Measurements from ENCODE around the gene ANKRD55. TPM values are rescaled to one million over a fixed set of nuclear protein-coding genes. Genes with fewer than 3 reads are reported as not detected.

ANKRD55 gene
- total RNA-seq, 3 donors from 2014 or later (not counting 1 experiment from before 2014, with no cell fraction given) = 0.88 TPM; not detected in 2

DNA sequence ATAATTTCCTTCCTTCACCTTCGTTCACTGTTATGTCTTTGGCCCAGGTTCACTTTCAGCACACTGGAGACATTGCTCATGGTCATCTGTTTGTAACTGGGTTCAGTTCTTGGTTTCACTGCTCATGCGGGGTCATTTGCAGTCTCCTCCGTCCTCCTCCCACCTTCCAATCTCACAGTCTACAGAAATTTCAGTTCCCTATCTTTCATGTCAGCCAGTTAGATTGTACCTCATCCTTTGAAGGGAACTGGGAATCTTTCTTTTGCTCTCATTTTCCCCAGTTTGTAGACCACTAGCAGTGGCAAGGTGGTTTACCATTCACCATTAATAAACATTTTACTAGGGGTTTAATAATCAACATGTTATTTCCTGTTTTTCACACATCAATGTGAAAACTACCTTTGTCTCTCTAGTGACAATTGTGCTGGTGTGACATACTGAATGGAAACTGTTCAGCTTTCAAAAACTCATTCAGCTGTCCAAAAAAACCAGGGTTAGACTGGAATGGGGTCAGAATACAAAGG, 137.5 kb downstream of the ANKRD55 start:
- no peaks in the 10 kb centered on the region for H3K36me3 ChIP-seq (ENCODE audit: control insufficient read depth, insufficient read depth, low read length)
- intact Hi-C loops (cut with micrococcal nuclease) = no loop called here
- H3K36me3 Mint-ChIP-seq = no peaks in the 10 kb centered on the region
- H3K9me3 Mint-ChIP-seq = no peaks in the 10 kb centered on the region
- H3K4me3 Mint-ChIP-seq = no peak overlapping the region
- WGBS (ENCODE audit: insufficient coverage) = 85% methylated on average over 3 of the region's 3 CpGs
- H3K27ac ChIP-seq (ENCODE audit: low read length) = no peak overlapping the region
- peaks cover 0 to 5% of the 10 kb centered on the region in 2 donors for H3K4me1 Mint-ChIP-seq
- no peaks in the 10 kb centered on the region for H3K27me3 ChIP-seq (ENCODE audit: control insufficient read depth, insufficient read depth, low read length)
- H3K27me3 Mint-ChIP-seq (ENCODE audit: low read depth in 2 of 2) = peaks cover 0 to 3% of the 10 kb centered on the region in 2 donors
- H3K27ac Mint-ChIP-seq = no peak overlapping the region
- no peaks in the 10 kb centered on the region for H3K9me3 ChIP-seq (ENCODE audit: control insufficient read depth, insufficient read depth, low read length)
- no peaks in the 10 kb centered on the region for H3K4me1 ChIP-seq (ENCODE audit: control insufficient read depth, insufficient read depth, low read length)
- ATAC-seq = no peak
- TF ChIP-seq, protein P1, sequence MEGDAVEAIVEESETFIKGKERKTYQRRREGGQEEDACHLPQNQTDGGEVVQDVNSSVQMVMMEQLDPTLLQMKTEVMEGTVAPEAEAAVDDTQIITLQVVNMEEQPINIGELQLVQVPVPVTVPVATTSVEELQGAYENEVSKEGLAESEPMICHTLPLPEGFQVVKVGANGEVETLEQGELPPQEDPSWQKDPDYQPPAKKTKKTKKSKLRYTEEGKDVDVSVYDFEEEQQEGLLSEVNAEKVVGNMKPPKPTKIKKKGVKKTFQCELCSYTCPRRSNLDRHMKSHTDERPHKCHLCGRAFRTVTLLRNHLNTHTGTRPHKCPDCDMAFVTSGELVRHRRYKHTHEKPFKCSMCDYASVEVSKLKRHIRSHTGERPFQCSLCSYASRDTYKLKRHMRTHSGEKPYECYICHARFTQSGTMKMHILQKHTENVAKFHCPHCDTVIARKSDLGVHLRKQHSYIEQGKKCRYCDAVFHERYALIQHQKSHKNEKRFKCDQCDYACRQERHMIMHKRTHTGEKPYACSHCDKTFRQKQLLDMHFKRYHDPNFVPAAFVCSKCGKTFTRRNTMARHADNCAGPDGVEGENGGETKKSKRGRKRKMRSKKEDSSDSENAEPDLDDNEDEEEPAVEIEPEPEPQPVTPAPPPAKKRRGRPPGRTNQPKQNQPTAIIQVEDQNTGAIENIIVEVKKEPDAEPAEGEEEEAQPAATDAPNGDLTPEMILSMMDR (IDR thresholded peaks at IDR 0.05) = no peak
- DNase-seq = peak in 1 of 2 donors; percentile 22
- H3K4me3 ChIP-seq (ENCODE audit: low read length) = no peak overlapping the region

DNA sequence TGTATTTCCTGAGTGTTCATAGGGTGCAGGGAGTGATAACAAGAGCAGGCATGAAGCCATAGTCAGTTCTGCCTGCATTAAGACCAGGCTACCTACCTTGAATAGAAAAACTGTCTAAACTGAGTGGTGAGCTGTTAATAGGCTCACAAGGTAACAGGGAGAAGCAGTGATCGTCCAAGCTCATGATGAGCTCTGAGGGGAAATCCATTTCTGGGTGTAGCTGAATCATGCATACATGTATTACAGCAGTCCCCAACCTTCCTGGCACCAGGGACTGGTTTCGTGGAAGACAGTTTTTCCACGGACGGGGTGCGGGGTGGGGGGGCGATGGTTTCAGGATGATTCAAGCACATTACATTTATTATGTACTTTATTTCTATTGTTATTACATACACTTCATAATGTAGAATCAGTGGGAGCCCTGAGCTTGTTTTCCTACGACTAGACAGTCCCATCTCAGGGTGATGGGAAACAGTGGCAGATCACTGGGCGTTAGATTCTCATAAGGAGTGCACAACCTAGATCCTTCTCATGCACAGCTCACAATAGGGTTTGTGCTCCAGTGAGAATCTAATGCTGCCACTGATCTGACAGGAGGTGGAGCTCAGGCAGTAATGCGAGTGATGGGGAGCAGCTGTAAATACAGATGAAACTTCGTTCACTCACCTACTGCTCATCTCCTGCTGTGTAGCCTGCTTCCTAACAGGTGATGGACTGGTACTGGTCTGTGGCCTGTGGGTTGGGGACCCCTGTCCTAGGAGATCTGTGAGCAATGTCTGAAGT, 138.4 kb downstream of the ANKRD55 start:
- Histone ChIP-seq H3K27ac (ENCODE audit: low read length) (no peak overlapping the region), H3K27me3 (ENCODE audit: control insufficient read depth, insufficient read depth, low read length) (no peaks in the 10 kb centered on the region), H3K4me1 (ENCODE audit: control insufficient read depth, insufficient read depth, low read length) (no peaks in the 10 kb centered on the region), H3K9me3 (ENCODE audit: control insufficient read depth, insufficient read depth, low read length) (no peaks in the 10 kb centered on the region), H3K36me3 (ENCODE audit: control insufficient read depth, insufficient read depth, low read length) (no peaks in the 10 kb centered on the region), H3K4me3 (ENCODE audit: low read length) (no peak overlapping the region)
- Mint-ChIP-seq H3K4me3 (no peak overlapping the region), H3K9me3 (no peaks in the 10 kb centered on the region), H3K36me3 (no peaks in the 10 kb centered on the region), H3K27me3 (ENCODE audit: low read depth in 2 of 2) (peaks cover 0 to 3% of the 10 kb centered on the region in 2 donors), H3K4me1 (peaks cover 0 to 5% of the 10 kb centered on the region in 2 donors), H3K27ac (no peak overlapping the region)
- 77% methylated on average over 5 of the region's 10 CpGs for WGBS (ENCODE audit: insufficient coverage)
- intact Hi-C loops (cut with micrococcal nuclease) = no loop called here
- TF ChIP-seq, protein P1 (IDR thresholded peaks at IDR 0.05) = no peak
- ATAC-seq (no peak), DNase-seq (peak in 1 of 2 donors; percentile 62)

- H3K4me1 Mint-ChIP-seq = peaks cover 0 to 5% of the 10 kb centered on the region in 2 donors
- no peaks in the 10 kb centered on the region for H3K9me3 Mint-ChIP-seq
- no peaks in the 10 kb centered on the region for H3K36me3 Mint-ChIP-seq
- no peak overlapping the region for H3K27ac Mint-ChIP-seq
- Histone ChIP-seq H3K27me3 (ENCODE audit: control insufficient read depth, insufficient read depth, low read length) (no peaks in the 10 kb centered on the region), H3K4me3 (ENCODE audit: low read length) (no peak overlapping the region), H3K27ac (ENCODE audit: low read length) (no peak overlapping the region), H3K36me3 (ENCODE audit: control insufficient read depth, insufficient read depth, low read length) (no peaks in the 10 kb centered on the region), H3K4me1 (ENCODE audit: control insufficient read depth, insufficient read depth, low read length) (no peaks in the 10 kb centered on the region), H3K9me3 (ENCODE audit: control insufficient read depth, insufficient read depth, low read length) (no peaks in the 10 kb centered on the region)
- TF ChIP-seq, protein P1 (IDR thresholded peaks at IDR 0.05) = no peak
- intact Hi-C loops (cut with micrococcal nuclease) = no loop called here
- DNase-seq = no peak
- 100% methylated on average over 1 of the region's 2 CpGs for WGBS (ENCODE audit: insufficient coverage)
- no peak overlapping the region for H3K4me3 Mint-ChIP-seq
- no peak for ATAC-seq
- peaks cover 0 to 3% of the 10 kb centered on the region in 2 donors for H3K27me3 Mint-ChIP-seq (ENCODE audit: low read depth in 2 of 2)
Measured at GRCh38 chr5:56093970-56094369, 139.2 kb downstream of the ANKRD55 start.
